Activated CD8-positive, alpha-beta T cell treated with anti-CD3 and anti-CD28 coated beads, Interleukin-2, amount 10 ng/mL, durations not matched to agents 7 days and 5 days (primary cell): ENCODE results near the gene PLEKHO2. TPM values are rescaled to one million over a fixed set of nuclear protein-coding genes. Genes with fewer than 3 reads are reported as not detected.

Experiments used
- ATAC-seq: fragments of 150-1000 bp; cut with Tn5 transposase; one replicate; pipeline ENCODE4 v1.10.0; 2021; ENCODE audit warnings: moderate library complexity
- CTCF ChIA-PET: fragments of 350-600 bp; sonication (Branson Sonifier 250); formaldehyde crosslinking; loops from one replicate; lab custom pipeline; 2021; ENCODE audit warnings: antibody characterized with exemption; lab: Charles Lee
- POLR2A ChIA-PET: fragments of 350-600 bp; sonication (Branson Sonifier 250); formaldehyde crosslinking; loops from one replicate; lab custom pipeline; 2021; ENCODE audit warnings: antibody characterized with exemption; lab: Charles Lee
- DNase-seq: peaks from one replicate; pipeline ENCODE4 v3.0.0-alpha.2; 2020
- H3K27ac Mint-ChIP-seq: one replicate; pipeline ENCODE4 v1.8.0; 2021; ENCODE audit warnings: mild to moderate bottlenecking, mixed read lengths
- H3K27me3 Mint-ChIP-seq: one replicate; pipeline ENCODE4 v1.8.0; 2021; ENCODE audit warnings: low read depth, mixed read lengths
- H3K36me3 Mint-ChIP-seq: one replicate; pipeline ENCODE4 v1.8.0; 2021; ENCODE audit warnings: low read depth, mixed read lengths
- H3K4me1 Mint-ChIP-seq: one replicate; pipeline ENCODE4 v1.8.0; 2021; ENCODE audit warnings: low read depth, mixed read lengths
- H3K4me3 Mint-ChIP-seq: one replicate; pipeline ENCODE4 v1.8.0; 2021; ENCODE audit warnings: mild to moderate bottlenecking, mixed read lengths
- H3K9me3 Mint-ChIP-seq: one replicate; pipeline ENCODE4 v1.8.0; 2022; ENCODE audit warnings: mixed read lengths; ENCODE audit not compliant: insufficient read depth
- total RNA-seq, 2 experiments: library from RNA; stranded (reverse); gene quantifications; one replicate each; pipeline ENCODE4 v1.2.3, GENCODE V29; 2021

The PLEKHO2 gene
- total RNA-seq, 2 experiments from 2014 or later, result 25.8 to 26.4 TPM

DNA sequence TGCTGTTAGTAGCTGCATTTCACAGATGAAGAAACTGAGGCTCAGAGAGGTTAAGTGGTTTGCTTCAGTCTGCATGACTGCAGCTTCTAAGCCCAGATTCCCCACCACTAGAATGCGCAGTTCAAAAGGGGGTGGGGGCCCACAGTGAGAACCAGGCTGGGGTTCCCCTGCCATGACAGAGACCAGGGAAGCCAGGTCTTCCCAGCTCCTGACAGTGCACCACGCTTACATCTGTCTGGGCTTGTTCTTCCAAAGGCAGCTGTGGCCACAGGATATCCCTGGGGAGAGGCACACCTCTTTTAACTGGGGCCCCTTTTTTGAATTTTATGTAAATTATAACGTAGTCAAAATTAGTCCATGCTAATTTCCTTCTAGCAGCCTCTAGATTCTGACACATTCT is 5.3 kb downstream of the PLEKHO2 start:
- no peak overlapping the region for H3K4me3 Mint-ChIP-seq

GRCh38 chr15:64847448-64847847 is 5.7 kb downstream of the PLEKHO2 start:
- Mint-ChIP-seq H3K4me3 (no peak overlapping the region), H3K36me3 (peaks cover 51% of the 10 kb centered on the region), H3K4me1 (peaks cover 55% of the 10 kb centered on the region), H3K27ac (peak overlapping the region; percentile 41), H3K9me3 (no peaks in the 10 kb centered on the region), H3K27me3 (no peaks in the 10 kb centered on the region)
- ATAC-seq (no peak), DNase-seq (no peak)
- POLR2A ChIA-PET, result interaction anchor here (1.0 kb wide), 1 partner anchor 47 kb away, joined by 3 read pairs; no protein-coding TSS in a partner anchor
- CTCF ChIA-PET, result interaction anchor here (1.2 to 1.8 kb wide), 2 partner anchors 11 to 120 kb away, joined by 3 to 6 read pairs; no protein-coding TSS in a partner anchor

More for the DNA sequence above, 5.3 kb downstream of the PLEKHO2 start:
- Mint-ChIP-seq H3K27me3 (no peaks in the 10 kb centered on the region), H3K9me3 (no peaks in the 10 kb centered on the region), H3K27ac (no peak overlapping the region), H3K36me3 (peaks cover 52% of the 10 kb centered on the region), H3K4me1 (peaks cover 53% of the 10 kb centered on the region)
- ATAC-seq (no peak), DNase-seq (no peak)
- ChIA-PET POLR2A (interaction anchor here (0.9 to 1.0 kb wide), 2 partner anchors 10 to 48 kb away, joined by 3 read pairs; no protein-coding TSS in a partner anchor), CTCF (interaction anchor here (1.1 to 1.8 kb wide), 2 partner anchors 11 to 13 kb away, joined by 3 to 6 read pairs; no protein-coding TSS in a partner anchor)

GRCh38 chr15:64847876-64848716 is 6.4 kb downstream of the PLEKHO2 start:
- H3K4me1 Mint-ChIP-seq, result peaks cover 52% of the 10 kb centered on the region
- H3K27ac Mint-ChIP-seq, result no peak overlapping the region
- no peak for ATAC-seq
- DNase-seq, result no peak
- H3K36me3 Mint-ChIP-seq, result peaks cover 50% of the 10 kb centered on the region
- no peaks in the 10 kb centered on the region for H3K9me3 Mint-ChIP-seq
- ChIA-PET CTCF (interaction anchor here (1.2 to 1.5 kb wide), 2 partner anchors 12 to 120 kb away, joined by 3 to 7 read pairs; no protein-coding TSS in a partner anchor), POLR2A (interaction anchor here (1.0 kb wide), 1 partner anchor 11 kb away, joined by 3 read pairs; no protein-coding TSS in a partner anchor)
- no peak overlapping the region for H3K4me3 Mint-ChIP-seq
- no peaks in the 10 kb centered on the region for H3K27me3 Mint-ChIP-seq

GRCh38 chr15:64850778-64851502 is 9.2 kb downstream of the PLEKHO2 start:
- Mint-ChIP-seq H3K36me3 (peaks cover 62% of the 10 kb centered on the region), H3K9me3 (no peaks in the 10 kb centered on the region), H3K27me3 (no peaks in the 10 kb centered on the region), H3K27ac (no peak overlapping the region), H3K4me1 (peaks cover 47% of the 10 kb centered on the region), H3K4me3 (no peak overlapping the region)
- ChIA-PET POLR2A (interaction anchor here (1.1 to 1.6 kb wide), 2 partner anchors 31 to 43 kb away, joined by 3 to 8 read pairs; no protein-coding TSS in a partner anchor), CTCF (interaction anchor here (1.1 to 1.7 kb wide), 3 partner anchors 10 to 43 kb away, joined by 4 to 5 read pairs (median 4); no protein-coding TSS in a partner anchor)
- ATAC-seq, result no peak
- no peak for DNase-seq

DNA sequence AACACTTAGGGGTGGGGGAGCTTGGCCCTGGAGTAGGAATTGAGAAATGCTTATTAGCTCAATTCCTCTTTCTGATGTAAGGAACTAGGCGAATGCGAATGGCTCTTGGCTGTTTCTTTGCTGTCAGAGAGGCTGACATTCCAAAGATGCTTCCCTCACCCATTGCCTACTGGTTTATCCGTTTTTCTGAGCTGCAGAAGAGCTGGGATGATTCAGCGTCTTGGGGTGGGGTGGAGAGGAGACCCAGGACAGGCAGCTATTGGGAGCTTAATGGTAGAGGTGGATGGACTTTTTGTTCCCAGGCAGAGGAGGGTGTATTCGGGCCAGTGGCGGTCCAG is 9.8 kb downstream of the PLEKHO2 start:
- no peaks in the 10 kb centered on the region for H3K27me3 Mint-ChIP-seq
- no peak for ATAC-seq
- H3K9me3 Mint-ChIP-seq, result no peaks in the 10 kb centered on the region
- no peak overlapping the region for H3K27ac Mint-ChIP-seq
- POLR2A ChIA-PET, result interaction anchor here (1.1 to 1.6 kb wide), 2 partner anchors 31 to 43 kb away, joined by 3 to 8 read pairs; no protein-coding TSS in a partner anchor
- H3K4me3 Mint-ChIP-seq, result no peak overlapping the region
- H3K36me3 Mint-ChIP-seq, result peaks cover 64% of the 10 kb centered on the region
- CTCF ChIA-PET, result interaction anchor here (1.1 to 1.7 kb wide), 3 partner anchors 11 to 42 kb away, joined by 4 to 5 read pairs (median 4); no protein-coding TSS in a partner anchor
- DNase-seq, result no peak
- peaks cover 50% of the 10 kb centered on the region for H3K4me1 Mint-ChIP-seq

- peaks cover 49% of the 10 kb centered on the region for H3K4me1 Mint-ChIP-seq
- peaks cover 57% of the 10 kb centered on the region for H3K36me3 Mint-ChIP-seq
- H3K27ac Mint-ChIP-seq, result peak overlapping the region; percentile 10
- no peak for DNase-seq
- ATAC-seq, result no peak
- H3K9me3 Mint-ChIP-seq, result no peaks in the 10 kb centered on the region
- ChIA-PET CTCF (no interaction called here), POLR2A (interaction anchor here (0.6 kb wide), 1 partner anchor 53 kb away, joined by 4 read pairs; no protein-coding TSS in a partner anchor)
- no peaks in the 10 kb centered on the region for H3K27me3 Mint-ChIP-seq
- no peak overlapping the region for H3K4me3 Mint-ChIP-seq
Observed at GRCh38 chr15:64854041-64854440, 12.3 kb downstream of the PLEKHO2 start.

- Mint-ChIP-seq H3K27ac (peak overlapping the region; percentile 10), H3K4me1 (peaks cover 49% of the 10 kb centered on the region), H3K27me3 (no peaks in the 10 kb centered on the region), H3K4me3 (no peak overlapping the region), H3K9me3 (no peaks in the 10 kb centered on the region), H3K36me3 (peaks cover 58% of the 10 kb centered on the region)
- DNase-seq (no peak), ATAC-seq (no peak)
- ChIA-PET CTCF (no interaction called here), POLR2A (no interaction called here)
Observed at GRCh38 chr15:64854526-64854925, 12.8 kb downstream of the PLEKHO2 start.

DNA sequence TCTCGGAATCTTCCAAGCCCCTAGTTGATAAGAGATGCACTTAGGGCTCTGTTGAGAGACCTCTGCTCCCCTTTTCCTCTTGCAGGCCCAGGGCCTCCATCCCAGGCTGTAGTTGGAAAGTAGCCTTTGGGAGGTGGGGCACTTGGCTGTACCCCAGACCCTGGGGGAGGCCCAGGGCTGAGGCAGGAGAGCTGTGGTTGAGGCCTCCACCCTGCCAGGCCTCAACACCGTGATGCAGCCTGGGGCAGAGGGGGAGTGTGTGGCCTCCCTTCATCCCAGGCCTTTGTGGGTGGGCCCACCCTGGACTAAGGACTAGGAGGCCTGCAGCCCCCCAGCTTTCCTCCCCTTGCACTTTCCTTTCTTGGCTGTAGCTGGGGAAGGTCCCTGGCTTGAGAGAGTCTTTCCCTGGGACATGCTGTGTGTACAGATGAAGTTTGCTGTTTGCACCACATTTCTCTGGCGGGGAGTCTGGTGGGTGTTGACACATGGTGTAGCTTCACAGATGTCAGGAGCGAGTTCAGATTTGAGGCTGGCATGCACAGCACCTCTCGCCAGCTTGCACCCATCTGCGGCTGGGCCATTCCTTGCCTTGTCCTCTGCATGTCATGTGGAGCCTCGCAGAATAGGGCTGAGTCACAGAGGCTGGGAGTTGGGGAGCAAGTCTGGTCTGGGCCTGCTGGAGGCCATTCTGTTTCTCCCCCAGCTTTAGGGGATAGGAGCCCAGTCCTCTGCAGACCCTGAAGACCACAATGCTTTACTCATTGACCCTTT is 13.7 kb downstream of the PLEKHO2 start:
- ChIA-PET CTCF (no interaction called here), POLR2A (no interaction called here)
- no peak overlapping the region for H3K4me3 Mint-ChIP-seq
- no peak for DNase-seq
- no peaks in the 10 kb centered on the region for H3K9me3 Mint-ChIP-seq
- H3K27ac Mint-ChIP-seq, result peak overlapping the region; percentile 18
- H3K36me3 Mint-ChIP-seq, result peaks cover 57% of the 10 kb centered on the region
- H3K4me1 Mint-ChIP-seq, result peaks cover 49% of the 10 kb centered on the region
- ATAC-seq, result no peak
- no peaks in the 10 kb centered on the region for H3K27me3 Mint-ChIP-seq

DNA sequence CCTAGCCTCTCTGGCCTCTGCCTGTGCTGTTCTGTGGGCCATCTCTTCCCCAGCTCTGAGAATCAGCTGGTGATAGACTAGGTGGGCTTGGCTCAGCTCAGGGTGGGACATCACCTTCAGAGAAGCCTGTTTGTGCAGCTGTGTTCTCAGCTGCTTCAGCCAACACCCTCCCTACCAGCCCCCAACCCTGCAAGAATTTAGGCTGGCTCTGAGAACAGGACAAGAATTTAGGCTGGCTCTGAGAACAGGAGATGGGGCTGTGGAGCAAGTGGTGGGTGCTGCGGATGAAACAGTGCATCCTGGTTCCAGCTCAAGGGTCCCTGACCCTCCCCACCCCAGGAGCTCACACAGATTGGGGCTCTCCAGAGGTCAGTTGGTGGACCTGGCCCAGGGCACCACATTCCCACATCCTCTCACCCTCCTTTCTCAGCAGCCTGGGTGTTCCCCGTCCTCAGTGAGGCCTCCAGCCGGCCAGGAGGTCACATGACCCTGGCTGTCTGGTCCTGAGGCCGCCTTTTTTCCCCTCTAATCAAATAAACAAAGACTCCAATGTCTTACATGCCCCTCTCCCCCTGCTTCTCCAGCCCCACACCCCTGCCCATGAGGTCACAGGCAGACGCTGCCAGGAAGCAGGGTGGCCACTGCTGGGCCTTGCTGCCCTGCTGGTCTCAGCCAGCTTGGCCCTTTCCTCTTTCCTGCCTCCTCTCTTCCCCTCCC is 14.9 kb downstream of the PLEKHO2 start:
- Mint-ChIP-seq H3K36me3 (peaks cover 55% of the 10 kb centered on the region), H3K27ac (peak overlapping the region; percentile 87), H3K4me1 (peaks cover 49% of the 10 kb centered on the region), H3K9me3 (no peaks in the 10 kb centered on the region), H3K27me3 (no peaks in the 10 kb centered on the region), H3K4me3 (no peak overlapping the region)
- ChIA-PET POLR2A (interaction anchor here (0.7 to 0.9 kb wide), 2 partner anchors 37 to 1069 kb away, joined by 3 to 4 read pairs; no protein-coding TSS in a partner anchor), CTCF (interaction anchor here (0.7 to 1.6 kb wide), 2 partner anchors 11 to 38 kb away, joined by 3 to 4 read pairs; no protein-coding TSS in a partner anchor)
- DNase-seq (no peak), ATAC-seq (no peak)

- Mint-ChIP-seq H3K27me3 (no peaks in the 10 kb centered on the region), H3K27ac (peak overlapping the region; percentile 87), H3K4me1 (peaks cover 45% of the 10 kb centered on the region), H3K4me3 (no peak overlapping the region), H3K36me3 (peaks cover 57% of the 10 kb centered on the region), H3K9me3 (no peaks in the 10 kb centered on the region)
- no peak for DNase-seq
- ATAC-seq, result no peak
- ChIA-PET POLR2A (interaction anchor here (0.5 to 0.9 kb wide), 3 partner anchors 11 to 1068 kb away, joined by 3 to 4 read pairs (median 3); no protein-coding TSS in a partner anchor), CTCF (interaction anchor here (0.7 to 1.6 kb wide), 5 partner anchors 10 to 151 kb away, joined by 3 to 4 read pairs (median 3); no protein-coding TSS in a partner anchor)
Observed at GRCh38 chr15:64857421-64857820, 15.7 kb downstream of the PLEKHO2 start.
